Esophagus muscularis mucosa (tissue), 4 donors: ENCODE data around the gene NPPC. TPM values are rescaled to one million over a fixed set of nuclear protein-coding genes. Genes with fewer than 3 reads are reported as not detected.

ENCODE experiments used
- DNase-seq: peaks from one replicate; pipeline ENCODE4 v3.0.0-alpha.2; 2017; ENCODE audit errors: extremely low spot score
- H3K27ac ChIP-seq, 4 donors: fragments of 200-600 bp; sonication (generic); replicated peaks in 1 of 4; 1 replicate in 3 of 4; 2 replicates in 1 of 4; pipeline ENCODE4 v1.5.1; 2016 to 2019; ENCODE audit warnings: mild to moderate bottlenecking in 1 of 4
- H3K27me3 ChIP-seq, 4 donors: fragments of 200-600 bp; sonication (generic); one replicate each; pipeline versions ENCODE4 v1.5.1 to v1.6.0; 2016 to 2019
- H3K36me3 ChIP-seq, 4 donors: fragments of 200-600 bp; sonication (generic); one replicate each; pipeline ENCODE4 v1.5.1; 2016 to 2019
- H3K4me1 ChIP-seq, 4 donors: fragments of 200-600 bp; sonication (generic); one replicate each; pipeline ENCODE4 v1.5.1; 2016 to 2019
- H3K4me3 ChIP-seq, 4 donors: fragments of 200-600 bp; sonication (generic); 1 replicate in 2 of 4; 2 replicates in 2 of 4; pipeline ENCODE4 v1.5.1; 2016 to 2019; ENCODE audit warnings: mild to moderate bottlenecking in 4 of 4, moderate library complexity in 1 of 4
- H3K9me3 ChIP-seq, 4 donors: fragments of 200-600 bp; sonication (generic); 1 replicate in 3 of 4; 2 replicates in 1 of 4; pipeline ENCODE4 v1.5.1; 2016 to 2019
- CTCF ChIP-seq, 3 experiments: fragments of 200-600 bp in 2 of 3; fragments of 450-650 bp in 1 of 3; sonication (generic) in 2 of 3; IDR thresholded peaks; one replicate each; pipeline ENCODE4 v1.5.1; 2017 to 2019; ENCODE audit warnings: antibody characterized with exemption in 3 of 3, mild to moderate bottlenecking in 2 of 3, moderate library complexity in 1 of 3
- EP300 ChIP-seq: sonication (generic); formaldehyde crosslinking; IDR thresholded peaks from one replicate; pipeline ENCODE4 v1.6.1; 2017; ENCODE audit warnings: antibody characterized with exemption
- POLR2A ChIP-seq: fragments of 450-650 bp; IDR thresholded peaks from one replicate; pipeline ENCODE4 v1.6.1; 2017; ENCODE audit warnings: antibody characterized with exemption, moderate library complexity, mild to moderate bottlenecking, low read depth
- POLR2AphosphoS5 ChIP-seq, 2 donors: sonication (generic); formaldehyde crosslinking; IDR thresholded peaks; one replicate each; pipeline ENCODE4 v1.6.1; 2017; ENCODE audit warnings: antibody characterized with exemption in 2 of 2
- WGBS: methylation state at CpG from one replicate; pipeline ENCODE4 v1.1.5; 2018; 5-methylcytosine and 5-hydroxymethylcytosine counted together
- intact Hi-C: fragments of 100-400 bp; cut with DNase I; formaldehyde crosslinking; loops from one replicate; pipeline ENCODE4 v1.15.1; 2023
- total RNA-seq, 4 donors: library from RNA; depleted of rRNA; stranded (reverse); fragments of >200 nt; gene quantifications; one replicate each; pipeline versions ENCODE4 v1.1.0 to v1.2.1, GENCODE V29; 2016

Gene NPPC
- total RNA-seq, 4 donors from 2014 or later, result 0.66 to 0.98 TPM; not detected in 2

- TF ChIP-seq POLR2AphosphoS5 (IDR thresholded peaks at IDR 0.05) (no peak), POLR2A (no peak)
- WGBS, result 92% methylated on average over 9 of the region's 13 CpGs
- Histone ChIP-seq H3K9me3 (no peaks in the 10 kb centered on the region), H3K27me3 (peaks cover 0 to 19% (median 0%) of the 10 kb centered on the region in 4 donors), H3K4me1 (peaks cover 0 to 17% (median 6%) of the 10 kb centered on the region in 4 donors), H3K4me3 (no peak overlapping the region), H3K36me3 (no peaks in the 10 kb centered on the region), H3K27ac (no peak overlapping the region)
- peak; percentile 89 for DNase-seq
- intact Hi-C loops, result no loop called here
These were observed 7.8 kb upstream of the NPPC start for GRCh38 chr2:231933916-231934401.

GRCh38 chr2:231932985-231933915 is 7.1 kb upstream of the NPPC start:
- Histone ChIP-seq H3K4me3 (no peak overlapping the region), H3K27me3 (peaks cover 0 to 26% (median 0%) of the 10 kb centered on the region in 4 donors), H3K27ac (no peak overlapping the region), H3K9me3 (no peaks in the 10 kb centered on the region), H3K4me1 (peaks cover 0 to 17% (median 6%) of the 10 kb centered on the region in 4 donors), H3K36me3 (no peaks in the 10 kb centered on the region)
- intact Hi-C loops, result no loop called here
- TF ChIP-seq EP300 (no peak), CTCF (IDR thresholded peaks at IDR 0.05) (no peak), POLR2AphosphoS5 (IDR thresholded peaks at IDR 0.05) (no peak), POLR2A (no peak)
- peak; percentile 70 for DNase-seq
- 85% methylated on average over 14 of the region's 15 CpGs for WGBS

GRCh38 chr2:231932711-231932970 is 6.4 kb upstream of the NPPC start:
- 94% methylated on average over 3 of the region's 3 CpGs for whole genome bisulfite sequencing

GRCh38 chr2:231931481-231931915 is 5.3 kb upstream of the NPPC start:
- H3K27me3 ChIP-seq, result peaks cover 0 to 44% (median 7%) of the 10 kb centered on the region in 4 donors
- no peaks in the 10 kb centered on the region for H3K36me3 ChIP-seq
- peaks cover 5 to 26% (median 15%) of the 10 kb centered on the region in 4 donors for H3K4me1 ChIP-seq
- H3K27ac ChIP-seq, result no peak overlapping the region
- 90% methylated on average over 7 of the region's 7 CpGs for WGBS
- no peak overlapping the region for H3K4me3 ChIP-seq
- no peak for DNase-seq
- H3K9me3 ChIP-seq, result no peaks in the 10 kb centered on the region
- intact Hi-C loops, result no loop called here
- TF ChIP-seq POLR2AphosphoS5 (IDR thresholded peaks at IDR 0.05), result no peak
- no peak for TF ChIP-seq EP300
- no peak for TF ChIP-seq POLR2A
- no peak for TF ChIP-seq CTCF (IDR thresholded peaks at IDR 0.05)

More at GRCh38 chr2:231932711-231932970, 6.4 kb upstream of the NPPC start:
- peaks cover 0 to 32% (median under 1%) of the 10 kb centered on the region in 4 donors for H3K27me3 ChIP-seq
- intact Hi-C loops, result no loop called here
- peaks cover 0 to 17% (median 6%) of the 10 kb centered on the region in 4 donors for H3K4me1 ChIP-seq
- H3K36me3 ChIP-seq, result no peaks in the 10 kb centered on the region
- no peak overlapping the region for H3K27ac ChIP-seq
- no peak overlapping the region for H3K4me3 ChIP-seq
- peak; percentile 77 for DNase-seq
- H3K9me3 ChIP-seq, result no peaks in the 10 kb centered on the region
- no peak for TF ChIP-seq CTCF (IDR thresholded peaks at IDR 0.05)
- TF ChIP-seq POLR2A, result no peak
- no peak for TF ChIP-seq POLR2AphosphoS5 (IDR thresholded peaks at IDR 0.05)
- no peak for TF ChIP-seq EP300

GRCh38 chr2:231930593-231931281 is 4.5 kb upstream of the NPPC start:
- TF ChIP-seq POLR2A (no peak), CTCF (IDR thresholded peaks at IDR 0.05) (no peak), EP300 (no peak), POLR2AphosphoS5 (IDR thresholded peaks at IDR 0.05) (no peak)
- intact Hi-C loops, result no loop called here
- H3K36me3 ChIP-seq, result no peaks in the 10 kb centered on the region
- no peak overlapping the region for H3K4me3 ChIP-seq
- H3K27me3 ChIP-seq, result peaks cover 3 to 51% (median 11%) of the 10 kb centered on the region in 4 donors
- no peak overlapping the region for H3K27ac ChIP-seq
- peaks cover 13 to 34% (median 23%) of the 10 kb centered on the region in 4 donors for H3K4me1 ChIP-seq
- no peak for DNase-seq
- 64% methylated on average over 8 of the region's 8 CpGs for WGBS
- H3K9me3 ChIP-seq, result no peaks in the 10 kb centered on the region
